Fibroblast of lung (primary cell): ENCODE measurements around the gene RPS6KA2.

Experiments used
- EZH2 ChIP-seq: IDR thresholded peaks from 2 replicates; pipeline ENCODE4 v1.5.1; 2012; ENCODE audit warnings: low read length, control low read depth, mild to moderate bottlenecking; ENCODE audit errors: missing control alignments
- TF ChIP-seq, protein P1 (sequence below), 2 donors: IDR thresholded peaks in 1 of 2; conservative IDR thresholded peaks in 1 of 2; 1 replicate in 1 of 2; 2 replicates in 1 of 2; pipeline ENCODE4 v1.5.1; 2011 to 2012; ENCODE audit warnings: low read length in 2 of 2, control low read depth in 1 of 2, inconsistent platforms in 1 of 2, low read depth in 1 of 2, mild to moderate bottlenecking in 1 of 2

DNA sequence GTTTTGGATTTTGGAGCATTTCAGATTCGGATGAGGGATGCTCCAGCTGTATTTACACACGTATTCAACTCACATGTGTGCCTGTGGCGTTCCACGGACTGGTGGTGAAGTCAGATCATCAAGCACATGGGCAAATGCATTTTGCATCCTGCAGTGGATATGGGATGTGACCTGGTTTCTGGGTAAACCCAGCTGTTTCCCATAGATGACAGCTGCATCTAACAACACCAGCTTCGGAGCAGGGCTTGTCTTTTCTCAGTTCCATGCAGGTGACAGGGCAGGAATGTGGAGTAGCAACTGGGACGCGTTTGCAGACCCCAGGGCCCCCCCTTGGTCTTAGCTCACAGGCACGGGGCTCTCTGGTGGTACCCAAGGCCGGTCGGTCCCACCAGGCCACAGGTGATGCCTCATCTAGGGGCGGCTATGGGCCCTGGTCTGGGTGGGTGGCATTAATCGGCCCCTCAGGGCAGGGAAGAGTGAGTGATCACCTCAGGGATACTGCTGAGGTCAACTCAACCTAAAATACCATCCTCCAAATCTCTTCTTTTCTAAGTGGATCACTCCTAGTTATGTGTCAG, 123.8 kb downstream of the RPS6KA2 start:
- TF ChIP-seq, protein P1, sequence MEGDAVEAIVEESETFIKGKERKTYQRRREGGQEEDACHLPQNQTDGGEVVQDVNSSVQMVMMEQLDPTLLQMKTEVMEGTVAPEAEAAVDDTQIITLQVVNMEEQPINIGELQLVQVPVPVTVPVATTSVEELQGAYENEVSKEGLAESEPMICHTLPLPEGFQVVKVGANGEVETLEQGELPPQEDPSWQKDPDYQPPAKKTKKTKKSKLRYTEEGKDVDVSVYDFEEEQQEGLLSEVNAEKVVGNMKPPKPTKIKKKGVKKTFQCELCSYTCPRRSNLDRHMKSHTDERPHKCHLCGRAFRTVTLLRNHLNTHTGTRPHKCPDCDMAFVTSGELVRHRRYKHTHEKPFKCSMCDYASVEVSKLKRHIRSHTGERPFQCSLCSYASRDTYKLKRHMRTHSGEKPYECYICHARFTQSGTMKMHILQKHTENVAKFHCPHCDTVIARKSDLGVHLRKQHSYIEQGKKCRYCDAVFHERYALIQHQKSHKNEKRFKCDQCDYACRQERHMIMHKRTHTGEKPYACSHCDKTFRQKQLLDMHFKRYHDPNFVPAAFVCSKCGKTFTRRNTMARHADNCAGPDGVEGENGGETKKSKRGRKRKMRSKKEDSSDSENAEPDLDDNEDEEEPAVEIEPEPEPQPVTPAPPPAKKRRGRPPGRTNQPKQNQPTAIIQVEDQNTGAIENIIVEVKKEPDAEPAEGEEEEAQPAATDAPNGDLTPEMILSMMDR (conservative IDR thresholded peaks at IDR 0.05 in 1 of 2, IDR thresholded peaks at IDR 0.05 in 1 of 2; ENCODE audit: low read depth in 1 of 2, low read length in 2 of 2): no peak
- no peak for TF ChIP-seq EZH2
